Adrenal gland (tissue), 5 donors: ENCODE results near the gene PAQR7.

Experiments
- CTCF ChIP-seq, 6 experiments: fragments of 450-650 bp in 4 of 6; fragments of 200-600 bp in 2 of 6; sonication (generic) in 1 of 6; IDR thresholded peaks; 1 replicate in 5 of 6; 2 replicates in 1 of 6; pipeline versions ENCODE4 v1.5.1 to v1.8.0; 2016 to 2021; ENCODE audit warnings: antibody characterized with exemption in 6 of 6, mild to moderate bottlenecking in 2 of 6, moderate library complexity in 1 of 6
- POLR2A ChIP-seq, 2 donors: fragments of 450-650 bp; IDR thresholded peaks; one replicate each; pipeline ENCODE4 v1.6.1; 2017; ENCODE audit warnings: antibody characterized with exemption in 2 of 2, mild to moderate bottlenecking in 2 of 2, moderate library complexity in 1 of 2
- donor health status: DM: no; HTN: no; CAD: no.

- no peak for TF ChIP-seq CTCF (IDR thresholded peaks at IDR 0.05)
- no peak for TF ChIP-seq POLR2A (IDR thresholded peaks at IDR 0.05)
These were observed 43.1 kb upstream of the PAQR7 start for GRCh38 chr1:25918615-25919014.
